Measurements from ENCODE around the gene SMTNL1. TPM values are rescaled to one million over a fixed set of nuclear protein-coding genes. Genes with fewer than 3 reads are reported as not detected.
"Not testable (repeated sequence)": the region's sequence is repeated elsewhere in the genome, so short reads cannot be mapped to it uniquely, and the experiment has no call there.

The SMTNL1 gene
- total RNA-seq, 1 donor from 2014 or later, result 45.2 TPM

DNA sequence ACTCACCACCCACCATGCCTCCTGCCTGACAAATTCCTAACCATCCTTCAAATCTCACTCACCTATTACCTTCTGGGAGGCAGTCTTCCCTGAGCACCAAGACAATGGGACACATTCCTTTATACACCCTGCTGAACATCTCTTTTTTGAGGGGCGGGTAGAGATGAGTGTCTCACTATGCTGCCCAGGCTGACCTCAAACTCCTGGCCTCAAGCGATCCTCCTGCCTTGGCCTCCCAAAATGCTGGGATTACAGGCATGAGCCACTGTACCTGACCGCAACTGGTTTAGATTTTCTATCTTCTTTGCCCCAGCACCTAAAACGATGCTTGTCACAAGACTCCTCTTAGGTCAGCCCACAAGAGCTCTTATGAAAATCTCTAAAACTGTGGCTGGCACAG is 14.0 kb upstream of the SMTNL1 start:
- Mint-ChIP-seq H3K4me1 (ENCODE audit: unreplicated experiment) (no peaks in the 10 kb centered on the region), H3K27ac (ENCODE audit: unreplicated experiment) (no peak overlapping the region), H3K36me3 (ENCODE audit: low read depth, unreplicated experiment) (peaks cover 7% of the 10 kb centered on the region), H3K9me3 (ENCODE audit: unreplicated experiment) (no peaks in the 10 kb centered on the region), H3K4me3 (ENCODE audit: unreplicated experiment) (no peak overlapping the region), H3K27me3 (ENCODE audit: unreplicated experiment) (peaks cover 2% of the 10 kb centered on the region)
- no peak for DNase-seq (ENCODE audit: low spot score)
- TF ChIP-seq, protein P1, sequence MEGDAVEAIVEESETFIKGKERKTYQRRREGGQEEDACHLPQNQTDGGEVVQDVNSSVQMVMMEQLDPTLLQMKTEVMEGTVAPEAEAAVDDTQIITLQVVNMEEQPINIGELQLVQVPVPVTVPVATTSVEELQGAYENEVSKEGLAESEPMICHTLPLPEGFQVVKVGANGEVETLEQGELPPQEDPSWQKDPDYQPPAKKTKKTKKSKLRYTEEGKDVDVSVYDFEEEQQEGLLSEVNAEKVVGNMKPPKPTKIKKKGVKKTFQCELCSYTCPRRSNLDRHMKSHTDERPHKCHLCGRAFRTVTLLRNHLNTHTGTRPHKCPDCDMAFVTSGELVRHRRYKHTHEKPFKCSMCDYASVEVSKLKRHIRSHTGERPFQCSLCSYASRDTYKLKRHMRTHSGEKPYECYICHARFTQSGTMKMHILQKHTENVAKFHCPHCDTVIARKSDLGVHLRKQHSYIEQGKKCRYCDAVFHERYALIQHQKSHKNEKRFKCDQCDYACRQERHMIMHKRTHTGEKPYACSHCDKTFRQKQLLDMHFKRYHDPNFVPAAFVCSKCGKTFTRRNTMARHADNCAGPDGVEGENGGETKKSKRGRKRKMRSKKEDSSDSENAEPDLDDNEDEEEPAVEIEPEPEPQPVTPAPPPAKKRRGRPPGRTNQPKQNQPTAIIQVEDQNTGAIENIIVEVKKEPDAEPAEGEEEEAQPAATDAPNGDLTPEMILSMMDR (IDR thresholded peaks at IDR 0.05; ENCODE audit: unreplicated experiment), result no peak

DNA sequence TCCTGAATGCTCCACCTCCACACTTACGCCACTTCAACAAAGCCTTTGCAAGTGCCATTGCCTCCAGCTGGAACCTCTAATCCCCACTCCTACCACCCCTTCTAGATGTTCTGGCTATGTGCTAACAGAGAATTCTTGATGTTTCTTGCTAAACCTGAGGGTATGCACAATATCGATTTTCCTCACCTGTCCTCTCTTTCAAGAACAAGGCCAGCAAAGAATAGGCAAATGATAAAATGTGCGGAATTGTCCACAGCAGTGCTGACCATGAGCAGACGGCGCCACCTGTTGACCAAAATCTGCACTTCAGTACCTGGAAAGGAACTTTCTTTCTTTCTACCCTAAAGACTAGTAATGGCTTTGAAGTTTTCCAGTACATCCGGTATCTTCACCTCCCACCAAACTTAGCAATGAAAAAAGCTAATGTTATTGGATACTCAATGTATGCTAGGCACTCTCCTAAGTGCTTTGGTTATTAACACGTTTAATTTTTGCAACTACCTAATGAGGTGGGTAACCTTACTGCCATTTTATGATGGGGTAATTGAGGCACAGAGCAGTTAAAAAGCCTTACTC is 10.3 kb upstream of the SMTNL1 start:
- peak; percentile 77 for DNase-seq (ENCODE audit: low spot score)
- Mint-ChIP-seq H3K27me3 (ENCODE audit: unreplicated experiment) (peaks cover 5% of the 10 kb centered on the region), H3K27ac (ENCODE audit: unreplicated experiment) (no peak overlapping the region), H3K4me1 (ENCODE audit: unreplicated experiment) (peaks cover 16% of the 10 kb centered on the region), H3K4me3 (ENCODE audit: unreplicated experiment) (no peak overlapping the region), H3K9me3 (ENCODE audit: unreplicated experiment) (no peaks in the 10 kb centered on the region), H3K36me3 (ENCODE audit: low read depth, unreplicated experiment) (peaks cover 7% of the 10 kb centered on the region)
- TF ChIP-seq, protein P1 (IDR thresholded peaks at IDR 0.05; ENCODE audit: unreplicated experiment), result peak; percentile 91

DNA sequence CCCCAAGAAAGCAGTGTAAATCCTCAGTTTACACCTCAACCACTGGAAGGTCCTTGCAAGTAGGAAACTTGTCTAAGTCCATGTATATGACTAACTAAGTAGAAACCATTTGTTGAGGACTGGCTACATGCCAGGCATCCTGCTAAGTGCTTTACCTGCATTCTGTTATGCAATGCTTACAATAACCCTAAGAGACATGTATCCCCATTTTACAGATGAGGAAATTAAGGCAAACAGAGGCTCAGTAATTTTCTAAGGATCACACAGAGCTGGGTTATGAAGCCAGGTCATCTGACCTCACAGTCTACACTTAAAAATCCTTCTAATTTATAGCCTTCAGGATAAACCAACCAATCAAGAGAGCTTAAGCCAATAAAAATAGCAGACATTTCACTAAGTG is 8.4 kb upstream of the SMTNL1 start:
- Mint-ChIP-seq H3K27me3 (ENCODE audit: unreplicated experiment) (peaks cover 5% of the 10 kb centered on the region), H3K9me3 (ENCODE audit: unreplicated experiment) (no peaks in the 10 kb centered on the region), H3K27ac (ENCODE audit: unreplicated experiment) (no peak overlapping the region), H3K36me3 (ENCODE audit: low read depth, unreplicated experiment) (peaks cover 7% of the 10 kb centered on the region), H3K4me1 (ENCODE audit: unreplicated experiment) (peaks cover 16% of the 10 kb centered on the region), H3K4me3 (ENCODE audit: unreplicated experiment) (no peak overlapping the region)
- TF ChIP-seq, protein P1 (IDR thresholded peaks at IDR 0.05; ENCODE audit: unreplicated experiment), result no peak
- DNase-seq (ENCODE audit: low spot score), result no peak

- DNase-seq (ENCODE audit: low spot score), result no peak
- peaks cover 16% of the 10 kb centered on the region for H3K4me1 Mint-ChIP-seq (ENCODE audit: unreplicated experiment)
- peaks cover 7% of the 10 kb centered on the region for H3K36me3 Mint-ChIP-seq (ENCODE audit: low read depth, unreplicated experiment)
- TF ChIP-seq, protein P1 (IDR thresholded peaks at IDR 0.05; ENCODE audit: unreplicated experiment), result no peak
- peak overlapping the region; percentile 76 for H3K27ac Mint-ChIP-seq (ENCODE audit: unreplicated experiment)
- peak overlapping the region; percentile 94 for H3K4me3 Mint-ChIP-seq (ENCODE audit: unreplicated experiment)
- H3K27me3 Mint-ChIP-seq (ENCODE audit: unreplicated experiment), result peaks cover 5% of the 10 kb centered on the region
- H3K9me3 Mint-ChIP-seq (ENCODE audit: unreplicated experiment), result no peaks in the 10 kb centered on the region
Observed at GRCh38 chr11:57530215-57530595, 7.2 kb upstream of the SMTNL1 start.

DNA sequence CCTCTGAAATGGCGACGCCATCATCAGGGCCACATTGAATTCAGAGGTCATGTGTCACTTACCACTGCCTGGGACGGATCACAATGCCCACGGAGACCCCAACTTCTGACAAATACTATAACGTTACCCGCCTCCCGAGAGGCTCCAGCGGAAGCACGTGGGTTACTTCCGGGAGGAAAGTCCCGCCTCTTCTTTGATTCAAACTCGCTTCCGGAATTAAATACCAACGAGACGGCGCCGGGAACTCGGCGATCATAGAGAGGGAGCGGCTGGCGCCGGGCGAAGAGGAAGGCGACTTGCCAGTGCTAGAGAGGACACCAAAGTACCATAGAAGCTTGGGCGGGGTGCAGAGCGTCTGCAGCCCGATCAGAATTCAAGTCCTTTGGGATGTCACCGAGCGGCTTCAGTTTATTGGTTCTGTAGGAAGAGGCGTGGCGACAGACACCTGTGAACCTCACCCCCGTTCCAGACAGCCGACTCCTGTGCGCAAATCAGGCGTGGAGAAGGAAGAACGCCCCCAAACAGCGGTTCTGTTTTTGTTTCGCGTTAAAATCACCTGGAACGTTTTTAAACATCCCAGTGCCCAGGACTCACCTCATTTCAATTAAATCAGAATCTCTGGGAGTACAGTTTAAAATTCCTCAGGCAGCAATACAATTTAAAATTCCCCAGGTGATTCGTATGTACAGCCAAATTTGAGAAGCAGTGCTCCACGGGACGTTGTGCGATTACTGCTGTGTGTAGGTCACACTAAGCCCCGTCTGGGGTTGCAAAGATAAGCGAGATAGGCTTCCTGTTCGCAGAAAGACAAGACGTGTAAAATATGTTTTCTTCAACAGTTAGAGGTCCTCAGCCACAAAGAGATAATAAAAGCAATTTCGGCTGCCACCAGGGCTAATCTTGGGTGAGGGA is 6.5 kb upstream of the SMTNL1 start, which contains the start of gene TIMM10:
TIMM10 (minus strand) TSS at position 159 of the 912 bp plus-strand sequence. CDS start 565 bp downstream, outside the sequence.
- peak; percentile 84 for DNase-seq (ENCODE audit: low spot score)
- TF ChIP-seq, protein P1 (IDR thresholded peaks at IDR 0.05; ENCODE audit: unreplicated experiment), result no peak
- Mint-ChIP-seq H3K36me3 (ENCODE audit: low read depth, unreplicated experiment) (peaks cover 7% of the 10 kb centered on the region), H3K4me1 (ENCODE audit: unreplicated experiment) (peaks cover 20% of the 10 kb centered on the region), H3K27ac (ENCODE audit: unreplicated experiment) (peak within 1 kb of the TSS; percentile 76), H3K9me3 (ENCODE audit: unreplicated experiment) (no peaks in the 10 kb centered on the region), H3K4me3 (ENCODE audit: unreplicated experiment) (peak within 1 kb of the TSS; percentile 94), H3K27me3 (ENCODE audit: unreplicated experiment) (peaks cover 5% of the 10 kb centered on the region)

- H3K4me3 Mint-ChIP-seq (ENCODE audit: unreplicated experiment); H3K9me3 Mint-ChIP-seq (ENCODE audit: unreplicated experiment); H3K36me3 Mint-ChIP-seq (ENCODE audit: low read depth, unreplicated experiment); H3K27ac Mint-ChIP-seq (ENCODE audit: unreplicated experiment); DNase-seq (ENCODE audit: low spot score): not testable (repeated sequence)
- Mint-ChIP-seq H3K27me3 (ENCODE audit: unreplicated experiment) (peaks cover 17% of the 10 kb centered on the region), H3K4me1 (ENCODE audit: unreplicated experiment) (peaks cover 51% of the 10 kb centered on the region)
Observed at GRCh38 chr11:57534449-57534848, 2.9 kb upstream of the SMTNL1 start.

Data from endothelial cell (in vitro differentiated cells).